ENCODE data around the gene IL25.

Gene IL25

GRCh38 chr14:23353433-23353780, 19.2 kb upstream of the IL25 start:
- no peak for DNase-seq (ENCODE audit: low spot score)

GRCh38 chr14:23354990-23355389, 17.6 kb upstream of the IL25 start:
- DNase-seq (ENCODE audit: low spot score) = no peak

GRCh38 chr14:23355871-23356435, 16.7 kb upstream of the IL25 start:
- no peak for DNase-seq (ENCODE audit: low spot score)

GRCh38 chr14:23356662-23357061, 15.9 kb upstream of the IL25 start:
- no peak for DNase-seq (ENCODE audit: low spot score)

- DNase-seq (ENCODE audit: low spot score) = no peak
Observed at GRCh38 chr14:23357261-23357660, 15.3 kb upstream of the IL25 start.

GRCh38 chr14:23358042-23358441, 14.6 kb upstream of the IL25 start:
- no peak for DNase-seq (ENCODE audit: low spot score)

- DNase-seq (ENCODE audit: low spot score) = no peak
Observed at GRCh38 chr14:23358553-23359166, 13.9 kb upstream of the IL25 start.

- DNase-seq (ENCODE audit: low spot score) = no peak
Observed at GRCh38 chr14:23359167-23359626, 13.4 kb upstream of the IL25 start.

GRCh38 chr14:23359722-23360447, 12.7 kb upstream of the IL25 start:
- no peak for DNase-seq (ENCODE audit: low spot score)

GRCh38 chr14:23360496-23360895, 12.1 kb upstream of the IL25 start:
- no peak for DNase-seq (ENCODE audit: low spot score)

- no peak for DNase-seq (ENCODE audit: low spot score)
Observed at GRCh38 chr14:23361320-23361719, 11.3 kb upstream of the IL25 start.

GRCh38 chr14:23361763-23362162, 10.8 kb upstream of the IL25 start:
- no peak for DNase-seq (ENCODE audit: low spot score)

- no peak for DNase-seq (ENCODE audit: low spot score)
Observed at GRCh38 chr14:23362200-23362599, 10.4 kb upstream of the IL25 start.

GRCh38 chr14:23364164-23365035, 8.2 kb upstream of the IL25 start:
- no peak for DNase-seq (ENCODE audit: low spot score)

- DNase-seq (ENCODE audit: low spot score) = no peak
Observed at GRCh38 chr14:23365036-23365731, 7.4 kb upstream of the IL25 start, which contains the start of gene EFS. Gene EFS (minus strand): TSS chr14:23365172. CDS start chr14:23365025, 147 bp downstream.

GRCh38 chr14:23365732-23366425, 6.7 kb upstream of the IL25 start:
- DNase-seq (ENCODE audit: low spot score) = no peak

GRCh38 chr14:23366426-23366921, 6.1 kb upstream of the IL25 start:
- DNase-seq (ENCODE audit: low spot score) = no peak

GRCh38 chr14:23370221-23370620, 2.4 kb upstream of the IL25 start:
- DNase-seq (ENCODE audit: low spot score) = no peak

- no peak for DNase-seq (ENCODE audit: low spot score)
Observed at GRCh38 chr14:23371865-23372264, 744 bp upstream of the IL25 start.

- DNase-seq (ENCODE audit: low spot score) = no peak
Observed at GRCh38 chr14:23373041-23373440, 432 bp downstream of the IL25 start.
